Smooth muscle cell (in vitro differentiated cells): ENCODE data around the gene CLPTM1L. TPM values are rescaled to one million over a fixed set of nuclear protein-coding genes. Genes with fewer than 3 reads are reported as not detected.

Experiments
- DNase-seq: peaks from one replicate; lab custom pipeline; 2025; ENCODE audit not compliant: unreplicated experiment; lab: John Stamatoyannopoulos, UW
- H2AFZ ChIP-seq: fragments of 200-600 bp; sonication (generic); 2 replicates; pipeline ENCODE4 v1.6.0; 2016; ENCODE audit warnings: antibody characterized with exemption, low read depth, mild to moderate bottlenecking
- H3F3A ChIP-seq: fragments of 200-600 bp; sonication (generic); 2 replicates; pipeline ENCODE4 v1.6.0; 2017; ENCODE audit warnings: antibody characterized with exemption, low read depth
- H3K27ac ChIP-seq: fragments of 200-600 bp; sonication (generic); 2 replicates; pipeline ENCODE4 v1.5.1; 2016; ENCODE audit warnings: low read depth, mild to moderate bottlenecking
- H3K27me3 ChIP-seq: fragments of 200-600 bp; sonication (generic); 2 replicates; pipeline ENCODE4 v1.6.1; 2016; ENCODE audit warnings: low read depth, mild to moderate bottlenecking
- H3K36me3 ChIP-seq: fragments of 200-600 bp; sonication (generic); 2 replicates; pipeline ENCODE4 v1.5.1; 2016; ENCODE audit warnings: low read depth
- H3K4me1 ChIP-seq: fragments of 200-600 bp; sonication (generic); 2 replicates; pipeline ENCODE4 v1.5.1; 2016; ENCODE audit warnings: low read depth
- H3K4me2 ChIP-seq: fragments of 200-600 bp; sonication (generic); 2 replicates; pipeline ENCODE4 v1.6.0; 2016; ENCODE audit warnings: mild to moderate bottlenecking
- H3K4me3 ChIP-seq: fragments of 200-600 bp; sonication (generic); 2 replicates; pipeline ENCODE4 v1.5.1; 2016; ENCODE audit warnings: mild to moderate bottlenecking
- H3K79me2 ChIP-seq: fragments of 200-600 bp; sonication (generic); 2 replicates; pipeline ENCODE4 v1.6.0; 2016; ENCODE audit warnings: low read depth, mild to moderate bottlenecking
- H3K9ac ChIP-seq: fragments of 200-600 bp; sonication (generic); 2 replicates; pipeline ENCODE4 v1.6.0; 2016; ENCODE audit warnings: low read depth
- H3K9me3 ChIP-seq: fragments of 200-600 bp; sonication (generic); replicated peaks from 2 replicates; pipeline ENCODE4 v1.5.1; 2016; ENCODE audit warnings: low read depth
- H4K20me1 ChIP-seq: fragments of 200-600 bp; sonication (generic); 2 replicates; pipeline ENCODE4 v1.6.0; 2016; ENCODE audit warnings: low read depth
- CTCF ChIP-seq: fragments of 200-600 bp; sonication (generic); IDR thresholded peaks from 2 replicates; pipeline ENCODE4 v1.5.1; 2017; ENCODE audit warnings: borderline replicate concordance, mild to moderate bottlenecking, antibody characterized with exemption; ENCODE audit not compliant: insufficient read depth, poor library complexity, severe bottlenecking
- WGBS: methylation state at CpG from one replicate; pipeline ENCODE4 v1.1.7; 2016; ENCODE audit warnings: low lambda C conversion rate; 5-methylcytosine and 5-hydroxymethylcytosine counted together
- polyA plus RNA-seq: library from polyadenylated mRNA; unstranded; fragments of >200 nt; fragmentation: Nextera tagmentation; extraction: Ambion mirVana; gene quantifications from 2 replicates; pipeline ENCODE4 v1.2.1, GENCODE V29; 2016
- total RNA-seq: library from RNA; depleted of rRNA; stranded (reverse); fragments of >200 nt; gene quantifications from 2 replicates; pipeline ENCODE4 v1.2.3, GENCODE V29; 2014

The CLPTM1L gene
- total and polyA plus RNA-seq, 2 experiments from 2014 or later, result 125 to 127 TPM

- H3K27ac ChIP-seq, result no peak overlapping the region
- no peak for TF ChIP-seq CTCF
- no peaks in the 10 kb centered on the region for H3K9me3 ChIP-seq
- WGBS, result 86% methylated on average over 4 of the region's 4 CpGs
- no peak overlapping the region for H3K9ac ChIP-seq
- H3K27me3 ChIP-seq, result peaks cover 10% of the 10 kb centered on the region
- H3K4me2 ChIP-seq, result no peak overlapping the region
- H4K20me1 ChIP-seq, result no peaks in the 10 kb centered on the region
- no peaks in the 10 kb centered on the region for H3F3A ChIP-seq
- no peak overlapping the region for H2AFZ ChIP-seq
- no peaks in the 10 kb centered on the region for H3K36me3 ChIP-seq
- no peaks in the 10 kb centered on the region for H3K79me2 ChIP-seq
- no peak overlapping the region for H3K4me3 ChIP-seq
- no peaks in the 10 kb centered on the region for H3K4me1 ChIP-seq
- DNase-seq, result no peak
Observed at GRCh38 chr5:1351156-1351555, 6.3 kb upstream of the CLPTM1L start.

GRCh38 chr5:1349246-1349645 is 4.3 kb upstream of the CLPTM1L start:
- peaks cover 12% of the 10 kb centered on the region for H3K79me2 ChIP-seq
- TF ChIP-seq CTCF, result no peak

GRCh38 chr5:1348986-1349245 is 4.0 kb upstream of the CLPTM1L start:
- no peak for DNase-seq
- no peak overlapping the region for H2AFZ ChIP-seq
- 92% methylated on average over 1 of the region's 1 CpG for WGBS

More at GRCh38 chr5:1349246-1349645, 4.3 kb upstream of the CLPTM1L start:
- Histone ChIP-seq H3K27ac (no peak overlapping the region), H3K27me3 (peaks cover 3% of the 10 kb centered on the region), H2AFZ (no peak overlapping the region), H3K9me3 (no peaks in the 10 kb centered on the region), H3K4me1 (peaks cover 5% of the 10 kb centered on the region), H3F3A (no peaks in the 10 kb centered on the region), H3K9ac (no peak overlapping the region), H3K4me2 (no peak overlapping the region), H3K4me3 (no peak overlapping the region), H4K20me1 (no peaks in the 10 kb centered on the region), H3K36me3 (no peaks in the 10 kb centered on the region)
- no peak for DNase-seq
- 77% methylated on average over 12 of the region's 12 CpGs for WGBS

More at GRCh38 chr5:1348986-1349245, 4.0 kb upstream of the CLPTM1L start:
- Histone ChIP-seq H3F3A (no peaks in the 10 kb centered on the region), H3K27ac (no peak overlapping the region), H4K20me1 (no peaks in the 10 kb centered on the region), H3K9me3 (no peaks in the 10 kb centered on the region), H3K79me2 (peaks cover 15% of the 10 kb centered on the region), H3K36me3 (no peaks in the 10 kb centered on the region), H3K4me3 (no peak overlapping the region), H3K4me1 (peaks cover 7% of the 10 kb centered on the region), H3K27me3 (peaks cover under 1% of the 10 kb centered on the region), H3K4me2 (no peak overlapping the region), H3K9ac (no peak overlapping the region)
- no peak for TF ChIP-seq CTCF
